HG03103 (cell line): Measurements from ENCODE around the gene PGBD5.

Experiments
- ATAC-seq: cut with Tn5 transposase; IDR thresholded peaks from one replicate; pipeline ENCODE4 v1.9.1; 2021; ENCODE audit warnings: low read depth; ENCODE audit not compliant: unreplicated experiment

The PGBD5 gene

DNA sequence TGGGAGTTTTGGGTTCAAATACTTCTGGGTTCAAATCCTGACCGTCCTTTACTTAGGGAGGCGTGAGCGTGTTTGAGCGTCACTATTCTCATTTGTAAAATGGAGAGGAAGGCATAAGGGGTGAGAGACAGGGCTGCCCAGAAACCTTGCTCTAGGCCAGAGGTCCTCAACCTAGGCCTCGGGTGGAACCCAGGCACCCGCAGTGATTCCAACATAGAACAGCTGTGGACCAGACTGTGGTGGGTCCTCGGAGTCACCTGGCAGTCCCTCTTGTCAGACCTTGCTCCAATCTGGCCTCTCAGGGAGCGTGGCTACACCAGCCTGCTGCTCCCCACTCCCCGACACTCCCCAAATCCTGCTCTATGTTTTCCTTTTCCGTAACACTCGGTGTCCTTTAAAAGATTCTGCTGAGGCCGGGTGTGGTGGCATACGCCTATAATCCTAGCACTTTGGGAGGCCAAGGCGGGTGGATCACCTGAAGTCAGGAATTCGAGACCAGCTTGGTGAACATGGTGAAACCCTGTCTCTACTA is 116.4 kb downstream of the PGBD5 start:
- no peak for ATAC-seq

- ATAC-seq = no peak
These were observed 117.3 kb downstream of the PGBD5 start for GRCh38 chr1:230308821-230309220.

GRCh38 chr1:230308039-230308438 is 118.1 kb downstream of the PGBD5 start:
- no peak for ATAC-seq

DNA sequence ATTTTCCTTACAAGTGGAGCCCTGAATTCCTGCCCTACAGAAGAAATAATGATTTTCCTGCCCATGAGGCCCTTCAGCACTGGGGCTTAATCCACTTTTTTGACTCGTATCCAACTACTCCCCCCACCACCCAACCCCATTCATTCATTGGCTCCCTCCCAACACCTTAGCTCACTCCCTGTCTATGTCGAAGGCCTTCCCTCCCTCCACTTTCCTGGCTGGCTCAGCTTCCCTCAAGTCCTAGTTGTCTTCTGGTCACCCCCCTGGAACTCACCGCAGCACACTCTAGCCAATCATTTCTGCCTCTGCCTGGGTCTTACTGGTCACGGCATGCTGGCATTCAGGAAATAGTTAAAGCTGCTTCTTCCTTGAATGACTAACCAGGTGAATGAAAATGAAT is 118.9 kb downstream of the PGBD5 start:
- ATAC-seq = no peak

DNA sequence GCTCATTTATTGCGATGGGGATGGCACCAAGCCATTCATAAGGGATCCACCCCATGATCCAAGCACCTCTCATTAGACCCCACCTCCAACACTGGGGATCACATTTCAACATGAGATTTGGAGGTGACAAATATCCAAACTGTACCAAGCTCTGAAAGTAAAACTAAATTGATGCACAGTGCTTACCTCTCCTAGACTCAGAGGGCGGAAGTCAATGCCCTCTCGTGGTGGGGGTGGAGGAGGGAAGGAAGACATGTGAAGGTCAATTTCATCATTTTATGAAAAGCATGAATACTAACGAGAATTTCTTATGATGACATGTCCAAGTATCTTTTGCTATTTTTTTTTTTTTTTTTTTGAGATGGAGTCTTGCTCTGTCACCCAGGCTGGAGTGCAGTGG is 120.0 kb downstream of the PGBD5 start:
- peak; percentile 62 for ATAC-seq

DNA sequence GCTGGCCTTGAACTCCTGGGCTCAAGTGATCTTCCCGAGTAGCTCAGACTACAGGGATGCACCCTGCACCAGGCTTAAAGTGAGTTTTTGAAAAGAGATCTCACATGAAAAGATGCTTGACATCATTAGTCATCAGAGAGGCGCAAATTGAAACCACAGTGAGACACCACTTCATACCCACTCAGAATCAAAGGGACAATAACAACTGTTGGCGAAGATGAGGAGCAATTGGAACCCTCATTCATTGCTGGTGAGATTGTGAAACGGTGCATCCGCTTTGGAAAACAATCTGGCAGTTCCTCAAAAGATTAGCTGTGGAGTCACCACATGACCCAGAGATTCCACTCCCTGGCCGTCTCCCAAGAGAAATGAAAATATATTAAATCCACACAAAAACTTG is 122.3 kb downstream of the PGBD5 start:
- no peak for ATAC-seq

GRCh38 chr1:230303069-230303468 is 123.1 kb downstream of the PGBD5 start:
- no peak for ATAC-seq

GRCh38 chr1:230301822-230302221 is 124.3 kb downstream of the PGBD5 start:
- ATAC-seq = no peak

- ATAC-seq = no peak
These were observed 124.8 kb downstream of the PGBD5 start for GRCh38 chr1:230301322-230301721.

- ATAC-seq = no peak
These were observed 125.5 kb downstream of the PGBD5 start for GRCh38 chr1:230300322-230301301.

GRCh38 chr1:230299191-230300006 is 126.7 kb downstream of the PGBD5 start:
- no peak for ATAC-seq

- ATAC-seq = no peak
These were observed 130.8 kb downstream of the PGBD5 start for GRCh38 chr1:230295367-230295766.

DNA sequence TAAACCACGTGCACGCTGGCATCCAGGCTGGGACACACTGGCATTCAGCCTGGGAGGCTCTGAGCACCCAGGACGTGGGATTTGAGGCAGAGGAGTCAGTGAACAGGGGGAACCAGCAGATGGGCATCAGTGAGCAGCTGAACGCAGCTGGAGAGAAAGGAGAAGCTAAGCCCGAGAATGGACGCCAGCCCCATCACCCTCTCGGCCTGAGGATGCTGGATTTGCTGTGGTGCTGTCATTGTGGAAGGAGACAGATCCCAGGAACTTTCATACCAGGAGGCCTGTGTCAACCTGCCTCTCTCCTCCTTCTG is 132.8 kb downstream of the PGBD5 start:
- ATAC-seq = no peak

DNA sequence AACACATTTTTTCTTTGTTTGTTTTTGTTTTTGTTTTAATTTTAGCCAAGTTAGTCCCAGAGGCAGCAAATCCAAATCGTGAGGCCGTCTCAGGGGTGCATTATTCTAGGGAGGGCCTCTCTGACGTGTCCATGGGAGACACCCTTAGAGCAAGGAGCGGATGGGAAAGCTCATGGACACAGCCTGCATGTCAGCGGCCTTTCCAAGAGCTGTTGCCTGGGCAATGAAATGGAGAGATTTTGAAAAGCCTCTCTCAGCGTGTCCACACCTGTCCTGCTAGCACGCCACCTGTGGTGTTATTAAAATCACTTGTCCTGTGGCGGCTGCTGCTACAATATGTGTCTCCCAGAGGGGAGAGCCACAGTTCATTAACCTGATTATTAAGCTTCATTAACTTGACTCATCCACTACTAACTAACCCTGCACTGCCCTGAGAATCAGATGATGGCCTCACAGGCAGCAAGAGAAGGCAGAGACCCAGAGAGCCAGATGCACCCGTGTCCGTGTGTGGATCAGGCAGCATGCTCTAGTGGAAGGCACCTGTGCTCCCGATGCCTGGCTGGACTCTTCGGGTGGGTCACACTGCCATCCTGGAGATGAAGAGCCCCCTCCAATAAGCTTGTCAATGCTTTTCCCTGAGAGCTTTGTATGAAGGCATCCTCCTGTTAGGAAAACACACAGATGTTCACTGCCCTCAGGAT is 133.3 kb downstream of the PGBD5 start:
- no peak for ATAC-seq

DNA sequence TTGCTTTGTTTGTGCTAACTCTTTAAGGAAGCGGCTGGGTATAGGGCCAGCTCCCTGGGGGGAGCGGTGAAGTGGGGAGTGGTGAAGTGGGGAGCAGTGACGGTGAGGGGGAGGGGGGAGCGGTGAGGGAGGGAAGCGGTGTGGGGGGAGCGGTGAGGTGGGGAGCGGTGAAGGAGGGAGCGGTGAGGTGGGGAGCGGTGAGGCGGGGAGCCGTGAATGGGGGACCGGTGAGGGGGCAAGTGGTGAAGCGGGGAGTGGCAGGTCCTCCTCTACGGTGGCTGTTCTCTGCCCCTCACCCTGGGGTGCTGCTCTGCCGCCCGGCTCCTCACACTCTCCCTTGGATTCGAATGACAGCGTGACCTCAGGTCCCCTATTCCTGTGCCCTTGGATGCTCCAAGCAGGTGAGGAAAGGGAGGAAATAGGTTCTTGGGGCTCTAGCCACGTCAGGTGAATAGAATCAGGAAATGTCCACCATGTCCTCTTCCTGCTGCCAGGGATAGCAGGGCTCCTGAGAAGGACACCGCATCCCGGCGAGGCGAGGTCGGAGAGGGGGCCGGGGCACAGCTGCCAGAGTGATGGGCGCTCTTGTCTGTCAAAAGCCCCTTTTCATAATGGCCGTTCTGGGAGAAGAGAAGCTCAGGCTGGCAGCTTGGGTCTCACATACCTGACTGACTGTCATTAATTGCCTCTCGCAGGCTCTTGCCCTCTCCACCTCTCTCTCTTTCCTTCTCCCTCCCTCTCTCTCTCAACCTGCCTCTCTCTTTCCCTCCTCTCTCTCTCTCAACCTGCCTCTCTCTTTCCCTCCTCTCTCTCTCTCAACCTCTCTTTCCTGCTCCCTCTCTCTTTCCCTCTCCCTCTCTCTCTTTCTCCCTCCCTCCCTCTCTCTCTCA is 134.2 kb downstream of the PGBD5 start:
- ATAC-seq = no peak

DNA sequence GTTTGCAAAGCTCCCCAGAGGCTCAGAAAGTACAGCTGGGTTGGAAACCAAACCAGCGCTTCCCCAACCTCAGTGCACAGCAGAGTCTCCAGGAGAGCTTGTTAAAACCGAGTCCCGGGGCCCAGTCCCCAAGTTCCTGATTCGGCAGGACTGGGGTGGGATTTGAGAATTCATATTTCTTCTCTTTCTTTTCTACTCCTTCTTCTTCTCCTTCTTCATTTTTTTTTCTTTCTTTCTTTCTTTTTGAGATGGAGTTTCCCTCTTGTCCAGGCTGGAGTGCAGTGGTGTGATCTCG is 136.8 kb downstream of the PGBD5 start:
- no peak for ATAC-seq

GRCh38 chr1:230288641-230289349 is 137.3 kb downstream of the PGBD5 start:
- no peak for ATAC-seq

DNA sequence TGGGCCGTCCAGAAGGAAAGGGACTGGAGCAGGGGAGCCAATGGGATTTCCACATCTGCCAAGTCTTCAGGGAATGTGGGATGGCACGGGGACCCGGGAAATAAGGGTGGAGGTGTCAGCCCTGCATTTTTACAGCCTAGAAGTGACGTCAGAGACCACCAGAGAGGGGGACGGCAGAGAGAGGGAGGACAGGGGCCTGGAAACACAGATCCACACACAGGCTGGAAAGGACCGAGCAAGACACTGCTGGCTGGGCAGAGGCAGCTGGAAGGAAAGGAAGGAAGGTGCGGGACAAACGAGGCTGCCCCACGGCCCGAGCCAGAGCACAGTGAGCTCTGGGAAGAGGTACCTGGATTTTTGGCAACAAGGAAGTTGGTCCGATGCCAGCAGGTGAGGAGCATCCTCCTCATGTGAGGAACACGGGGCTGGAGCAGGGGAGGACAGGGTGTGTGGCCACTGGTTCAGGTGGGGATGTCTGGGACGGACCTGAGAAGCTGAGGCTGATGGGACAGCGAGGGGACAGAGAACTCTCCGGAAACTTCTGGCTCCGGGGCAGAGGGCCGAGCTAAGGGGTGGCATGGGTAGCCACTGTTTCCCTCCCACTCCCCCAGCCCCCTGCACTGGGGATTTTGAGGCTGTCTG is 138.3 kb downstream of the PGBD5 start:
- no peak for ATAC-seq

DNA sequence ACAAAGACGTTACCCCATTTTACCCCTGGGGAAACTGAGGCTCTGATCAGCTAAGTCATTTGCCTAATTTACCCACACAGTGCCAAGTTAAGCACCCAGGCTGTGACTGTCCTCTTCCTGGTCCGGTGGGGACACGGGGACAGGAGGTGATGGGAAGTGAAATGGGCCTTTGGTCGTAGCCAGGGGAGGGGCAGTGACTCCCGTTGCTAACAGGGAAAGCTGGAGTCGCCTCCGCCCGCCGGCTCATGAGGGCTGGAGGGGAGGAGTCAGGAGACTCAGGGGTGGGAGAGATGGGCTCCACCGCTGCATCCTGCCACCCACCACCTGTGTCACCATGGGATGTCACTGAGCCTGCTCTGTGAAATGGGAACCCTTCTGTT is 139.3 kb downstream of the PGBD5 start:
- no peak for ATAC-seq
